ENCODE results near the gene GARNL3.

Gene GARNL3

GRCh38 chr9:127415657-127416056 is 151.1 kb downstream of the GARNL3 start:
- no peak for FAIRE-seq

GRCh38 chr9:127417131-127418036 is 152.8 kb downstream of the GARNL3 start:
- FAIRE-seq: no peak

GRCh38 chr9:127418037-127418471 is 153.5 kb downstream of the GARNL3 start:
- FAIRE-seq: no peak

GRCh38 chr9:127419348-127419747 is 154.8 kb downstream of the GARNL3 start:
- no peak for FAIRE-seq

GRCh38 chr9:127421057-127421456 is 156.5 kb downstream of the GARNL3 start:
- FAIRE-seq: no peak

GRCh38 chr9:127422133-127422782 is 157.7 kb downstream of the GARNL3 start:
- no peak for FAIRE-seq

- no peak for FAIRE-seq
Observed at GRCh38 chr9:127422787-127423186, 158.2 kb downstream of the GARNL3 start.

GRCh38 chr9:127423476-127423933 is 158.9 kb downstream of the GARNL3 start:
- no peak for FAIRE-seq

GRCh38 chr9:127423934-127424675 is 159.5 kb downstream of the GARNL3 start, which contains the start of gene ZNF79:
ZNF79 (plus strand) TSS chr9:127424382; CDS start chr9:127424788, 406 bp downstream.
- no peak for FAIRE-seq

GRCh38 chr9:127424676-127424999 is 160.1 kb downstream of the GARNL3 start:
- FAIRE-seq: no peak

- no peak for FAIRE-seq
Observed at GRCh38 chr9:127426756-127427155, 162.2 kb downstream of the GARNL3 start.

GRCh38 chr9:127428348-127428747 is 163.8 kb downstream of the GARNL3 start:
- no peak for FAIRE-seq

- no peak for FAIRE-seq
Observed at GRCh38 chr9:127430415-127430814, 165.8 kb downstream of the GARNL3 start.

- FAIRE-seq: no peak
Observed at GRCh38 chr9:127437497-127438264, 173.1 kb downstream of the GARNL3 start.

GRCh38 chr9:127438394-127438793 is 173.8 kb downstream of the GARNL3 start:
- FAIRE-seq: no peak
